22Rv1 (cell line): ENCODE results near the gene SF3B3.
"Not testable (repeated sequence)": the region's sequence is repeated elsewhere in the genome, so short reads cannot be mapped to it uniquely, and the experiment has no call there.

Source experiments
- H3K27ac ChIP-seq: fragments of 450-650 bp; 2 replicates; pipeline ENCODE4 v1.5.1; 2017
- ZFX ChIP-seq: fragments of 450-650 bp; IDR thresholded peaks from 2 replicates; pipeline ENCODE4 v1.6.1; 2017; ENCODE audit warnings: antibody characterized with exemption, borderline replicate concordance
- TF ChIP-seq, protein P1 (sequence below): fragments of 450-650 bp; IDR thresholded peaks from 2 replicates; pipeline ENCODE4 v1.5.1; 2017; ENCODE audit warnings: mild to moderate bottlenecking

SF3B3 gene

DNA sequence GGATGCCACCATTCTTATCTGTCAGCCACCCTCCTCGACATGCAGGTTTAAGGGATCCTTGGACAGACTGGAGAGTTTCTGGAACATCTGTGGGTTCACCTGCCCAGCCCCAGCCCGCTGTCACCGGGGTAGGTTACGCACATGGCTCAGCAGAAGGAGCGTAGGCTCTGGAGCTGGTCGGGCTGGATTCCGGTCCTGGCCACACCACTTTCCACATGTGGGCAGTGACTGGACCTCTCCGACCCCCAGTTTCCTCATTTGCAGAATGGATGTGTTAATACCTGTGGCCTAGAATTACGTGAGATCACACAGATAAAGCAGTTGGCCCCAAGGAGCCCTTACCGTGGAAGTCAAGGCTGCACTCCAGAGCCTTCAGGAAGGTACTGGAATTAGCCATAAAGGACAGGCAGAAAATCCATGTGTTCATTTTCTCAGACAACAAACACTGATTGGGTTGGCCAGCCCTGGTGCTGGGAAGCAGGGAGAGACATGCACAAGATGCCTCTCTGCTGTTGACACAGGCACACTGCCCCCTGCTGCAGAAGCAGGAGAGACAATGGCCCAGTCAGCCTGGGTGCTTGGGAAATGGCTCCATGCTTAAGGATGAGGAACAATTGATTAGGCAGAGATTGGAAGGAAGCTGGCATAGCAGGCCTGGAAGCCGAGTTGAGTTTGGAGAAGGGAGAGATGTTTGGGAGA, 58.8 kb downstream of the SF3B3 start:
- TF ChIP-seq, protein P1, sequence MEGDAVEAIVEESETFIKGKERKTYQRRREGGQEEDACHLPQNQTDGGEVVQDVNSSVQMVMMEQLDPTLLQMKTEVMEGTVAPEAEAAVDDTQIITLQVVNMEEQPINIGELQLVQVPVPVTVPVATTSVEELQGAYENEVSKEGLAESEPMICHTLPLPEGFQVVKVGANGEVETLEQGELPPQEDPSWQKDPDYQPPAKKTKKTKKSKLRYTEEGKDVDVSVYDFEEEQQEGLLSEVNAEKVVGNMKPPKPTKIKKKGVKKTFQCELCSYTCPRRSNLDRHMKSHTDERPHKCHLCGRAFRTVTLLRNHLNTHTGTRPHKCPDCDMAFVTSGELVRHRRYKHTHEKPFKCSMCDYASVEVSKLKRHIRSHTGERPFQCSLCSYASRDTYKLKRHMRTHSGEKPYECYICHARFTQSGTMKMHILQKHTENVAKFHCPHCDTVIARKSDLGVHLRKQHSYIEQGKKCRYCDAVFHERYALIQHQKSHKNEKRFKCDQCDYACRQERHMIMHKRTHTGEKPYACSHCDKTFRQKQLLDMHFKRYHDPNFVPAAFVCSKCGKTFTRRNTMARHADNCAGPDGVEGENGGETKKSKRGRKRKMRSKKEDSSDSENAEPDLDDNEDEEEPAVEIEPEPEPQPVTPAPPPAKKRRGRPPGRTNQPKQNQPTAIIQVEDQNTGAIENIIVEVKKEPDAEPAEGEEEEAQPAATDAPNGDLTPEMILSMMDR: peak; percentile 51
- no peak for TF ChIP-seq ZFX
- no peak overlapping the region for H3K27ac ChIP-seq

DNA sequence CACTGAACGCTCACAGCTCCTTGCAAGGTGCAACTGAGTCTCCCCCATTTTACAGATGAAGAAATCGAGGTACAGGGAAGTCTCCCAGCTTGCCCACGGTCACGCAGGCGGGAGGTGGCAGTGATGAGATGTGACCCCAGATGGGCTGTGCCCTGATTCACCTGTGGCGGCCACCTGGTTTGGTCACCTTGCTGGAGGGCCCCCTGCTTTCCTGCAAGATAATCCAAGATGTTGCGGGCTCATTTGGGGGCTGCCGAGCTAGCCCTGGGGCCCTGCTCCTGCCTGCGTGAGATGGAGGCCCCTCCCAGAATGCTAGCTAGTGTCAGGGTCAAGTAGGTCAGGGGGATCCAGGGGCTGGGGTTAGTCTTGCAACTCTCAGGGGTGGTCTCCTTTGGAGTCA, 63.1 kb downstream of the SF3B3 start:
- TF ChIP-seq, protein P1: no peak
- TF ChIP-seq ZFX: no peak

GRCh38 chr16:70588565-70588964, 64.9 kb downstream of the SF3B3 start:
- no peak for TF ChIP-seq ZFX
- TF ChIP-seq, protein P1: no peak
- H3K27ac ChIP-seq: no peak overlapping the region

More for the DNA sequence above, 63.1 kb downstream of the SF3B3 start:
- no peak overlapping the region for H3K27ac ChIP-seq

- not testable (repeated sequence) for H3K27ac ChIP-seq
Measured at GRCh38 chr16:70589416-70589815, 65.8 kb downstream of the SF3B3 start.

DNA sequence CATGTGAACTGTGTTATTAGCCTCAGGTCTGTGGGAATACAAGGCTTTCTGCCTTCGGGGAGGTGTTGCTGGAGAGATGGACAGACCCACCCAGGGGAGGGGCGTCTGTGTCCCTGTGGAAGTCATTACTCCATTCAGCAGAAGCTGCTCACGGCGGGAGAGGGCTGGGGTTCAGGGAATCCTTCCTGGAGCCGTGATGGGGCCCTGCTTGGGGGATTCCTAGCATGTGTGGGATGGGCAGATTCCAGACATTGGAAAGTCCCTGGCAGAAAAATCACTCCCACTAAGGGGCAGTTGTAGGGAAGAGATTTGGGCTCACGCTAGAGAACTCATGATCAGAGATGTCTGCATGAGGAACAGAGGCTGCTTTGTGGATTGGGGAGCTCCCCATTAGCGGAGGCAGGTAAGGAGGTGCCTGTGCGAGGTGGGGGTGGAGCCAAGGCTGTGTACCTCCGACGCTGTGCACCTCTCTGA, 66.4 kb downstream of the SF3B3 start:
- TF ChIP-seq, protein P1: no peak
- TF ChIP-seq ZFX: no peak
- H3K27ac ChIP-seq: no peak overlapping the region

DNA sequence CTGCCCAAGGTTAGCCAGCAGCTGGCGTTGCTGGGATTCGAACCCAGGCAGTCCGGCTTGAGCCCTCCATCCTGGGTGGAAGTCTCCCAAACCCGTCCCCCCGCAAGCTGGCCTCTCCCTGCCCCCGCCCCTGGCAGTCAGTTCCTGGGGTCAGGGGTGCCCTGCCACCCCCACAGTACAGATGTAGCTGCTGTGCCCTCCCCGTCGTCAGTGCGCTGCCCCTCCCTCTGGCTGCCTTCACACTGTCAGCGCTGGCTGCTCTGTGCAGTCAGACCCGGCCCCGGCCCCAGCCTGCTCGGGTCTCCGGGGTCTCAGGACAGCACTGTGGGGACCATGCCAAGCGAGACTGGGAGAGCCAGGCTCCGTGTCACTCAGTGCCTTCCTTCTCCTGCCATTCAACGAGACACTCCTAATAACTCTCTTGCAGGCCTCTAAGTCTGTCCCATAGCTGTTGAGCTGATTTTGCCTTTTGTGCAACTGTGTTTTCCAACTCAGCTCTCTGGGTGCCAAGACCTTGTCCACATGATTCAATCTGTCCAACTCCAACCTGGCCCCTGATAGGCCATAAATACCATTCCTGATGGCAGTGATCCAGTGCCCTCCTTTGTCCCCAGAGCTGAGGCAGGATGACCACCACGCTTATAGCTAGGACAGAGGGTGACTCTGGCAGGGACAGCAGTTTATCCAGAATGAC, 67.3 kb downstream of the SF3B3 start:
- no peak for TF ChIP-seq ZFX
- TF ChIP-seq, protein P1: no peak
- H3K27ac ChIP-seq: no peak overlapping the region

GRCh38 chr16:70591615-70592014, 68.0 kb downstream of the SF3B3 start:
- TF ChIP-seq, protein P1: no peak
- no peak for TF ChIP-seq ZFX
- H3K27ac ChIP-seq: no peak overlapping the region
